HG03342 (cell line): ENCODE data around the gene SPTLC1.

Source experiments
- ATAC-seq: cut with Tn5 transposase; IDR thresholded peaks from one replicate; pipeline ENCODE4 v1.9.1; 2021; ENCODE audit warnings: mild to moderate bottlenecking, moderate library complexity; ENCODE audit not compliant: unreplicated experiment

SPTLC1 gene

DNA sequence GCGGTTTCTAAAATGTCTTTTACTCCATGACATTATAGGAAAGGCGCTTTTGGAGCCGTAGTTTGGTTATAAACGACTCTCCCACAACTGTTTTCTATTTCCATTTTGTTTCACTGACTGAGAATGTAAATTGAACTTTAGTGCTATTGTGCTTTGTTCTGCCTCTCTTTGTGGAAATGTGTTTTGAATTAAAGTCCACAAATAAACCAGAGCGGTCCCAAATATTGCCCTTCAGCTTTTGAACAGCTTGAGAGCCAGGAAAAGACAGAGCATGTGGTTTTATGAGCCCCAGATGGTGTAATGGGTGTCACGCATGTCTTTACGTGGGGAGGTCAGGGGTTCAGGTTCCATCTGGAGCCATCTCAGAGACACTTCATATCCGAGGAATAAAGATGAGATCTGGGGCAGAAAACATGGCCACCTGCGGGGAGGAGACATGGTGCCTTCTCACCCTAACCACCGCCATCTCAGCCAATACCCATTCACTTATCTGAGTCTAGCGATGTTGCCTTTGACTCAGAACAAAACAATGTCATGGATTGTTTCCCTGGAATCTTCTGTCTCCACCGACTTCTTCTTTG, 122.7 kb downstream of the SPTLC1 start:
- ATAC-seq, result no peak

DNA sequence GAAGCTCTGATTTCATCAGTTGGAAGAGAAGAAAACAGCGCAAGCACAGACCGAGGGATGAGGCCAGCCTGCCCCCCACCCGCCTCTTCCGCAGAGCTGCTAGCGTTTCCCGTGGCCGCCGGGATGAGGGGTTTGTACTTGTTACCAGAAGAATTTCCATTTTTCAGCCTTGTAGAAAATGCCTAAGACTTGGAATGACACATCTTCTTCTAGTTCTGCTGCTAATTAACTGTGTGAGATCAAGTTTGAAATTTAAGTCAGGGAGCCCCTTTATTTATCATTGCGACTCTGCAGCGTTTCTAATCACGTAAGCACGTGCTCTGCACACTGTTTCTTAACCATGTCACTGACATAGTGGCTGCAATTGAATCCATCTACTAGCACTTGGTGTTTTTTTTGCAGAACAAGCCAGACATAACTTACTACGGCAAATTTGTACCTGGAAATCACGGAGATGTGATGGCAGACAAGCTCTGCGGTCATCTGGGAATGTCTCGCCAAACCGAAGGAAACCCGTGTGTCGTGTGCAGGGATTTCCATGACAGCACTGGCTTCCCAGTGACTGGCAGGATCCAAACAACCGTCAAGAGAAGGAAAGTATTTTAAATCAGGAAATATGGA, 123.4 kb downstream of the SPTLC1 start:
- ATAC-seq, result no peak

DNA sequence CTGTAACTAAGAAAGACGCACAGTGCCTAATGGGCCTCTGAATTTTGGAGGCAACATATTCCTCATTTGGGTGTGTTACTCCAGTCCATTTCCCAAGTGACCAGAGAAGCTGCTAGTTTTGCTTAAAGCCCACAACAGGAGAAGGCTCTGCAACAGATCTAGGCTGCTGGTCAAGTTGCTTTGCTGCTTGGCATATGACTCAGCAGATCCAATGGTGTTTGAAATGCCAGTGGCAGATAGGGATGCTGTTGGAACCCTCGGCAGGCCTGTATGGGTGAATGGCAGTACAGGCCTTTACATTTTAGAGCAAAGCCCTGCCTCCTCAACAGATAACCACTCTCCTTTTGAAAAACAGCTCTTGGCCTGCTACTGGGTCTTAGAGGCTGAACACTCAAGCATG, 129.0 kb downstream of the SPTLC1 start:
- no peak for ATAC-seq

DNA sequence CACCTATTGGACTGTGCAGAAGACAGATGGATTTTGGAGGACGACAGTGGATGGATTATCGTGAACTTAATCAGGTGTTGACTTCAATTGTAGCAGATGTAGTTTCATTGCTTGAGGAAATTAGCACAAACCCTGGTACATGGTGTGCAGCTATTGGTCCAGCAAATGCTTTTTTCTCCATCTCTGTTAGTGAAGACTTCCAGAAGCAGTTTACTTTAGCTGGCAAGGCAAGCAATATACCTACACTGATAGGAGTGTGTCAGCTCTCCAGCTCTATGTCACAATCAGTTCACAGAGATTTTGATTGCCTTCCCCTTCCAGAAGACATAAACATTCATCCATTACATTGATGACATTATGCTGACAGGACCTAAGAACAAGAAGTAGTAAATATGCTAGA, 129.5 kb downstream of the SPTLC1 start:
- ATAC-seq, result no peak
